Measurements from ENCODE around the gene HSPA12B.

GRCh38 chr20:3755269-3755668 is 22.8 kb downstream of the HSPA12B start:
- TF ChIP-seq CREB1 (IDR thresholded peaks at IDR 0.05; ENCODE audit: low read depth) (no peak), TEAD4 (IDR thresholded peaks at IDR 0.05) (no peak), EP300 (IDR thresholded peaks at IDR 0.05; ENCODE audit: borderline replicate concordance) (no peak), RAD21 (IDR thresholded peaks at IDR 0.05; ENCODE audit: low read depth) (no peak), MAX (IDR thresholded peaks at IDR 0.05) (no peak), FOXM1 (IDR thresholded peaks at IDR 0.05; ENCODE audit: borderline replicate concordance, low read depth) (no peak), CEBPB (IDR thresholded peaks at IDR 0.05) (no peak), TAF1 (IDR thresholded peaks at IDR 0.05; ENCODE audit: low read depth) (no peak), REST (IDR thresholded peaks at IDR 0.05; ENCODE audit: low read depth) (no peak), USF1 (IDR thresholded peaks at IDR 0.05) (no peak), TCF12 (IDR thresholded peaks at IDR 0.05; ENCODE audit: low read depth) (no peak), EGR1 (IDR thresholded peaks at IDR 0.05) (no peak)
